GM12801 (cell line): ENCODE results near the gene UGT1A7.

Experiments used
- TF ChIP-seq, protein P1 (sequence below): IDR thresholded peaks from one replicate; pipeline ENCODE4 v1.5.1; 2011; ENCODE audit warnings: control low read depth; ENCODE audit not compliant: insufficient read length; ENCODE audit errors: extremely low read depth

The UGT1A7 gene

DNA sequence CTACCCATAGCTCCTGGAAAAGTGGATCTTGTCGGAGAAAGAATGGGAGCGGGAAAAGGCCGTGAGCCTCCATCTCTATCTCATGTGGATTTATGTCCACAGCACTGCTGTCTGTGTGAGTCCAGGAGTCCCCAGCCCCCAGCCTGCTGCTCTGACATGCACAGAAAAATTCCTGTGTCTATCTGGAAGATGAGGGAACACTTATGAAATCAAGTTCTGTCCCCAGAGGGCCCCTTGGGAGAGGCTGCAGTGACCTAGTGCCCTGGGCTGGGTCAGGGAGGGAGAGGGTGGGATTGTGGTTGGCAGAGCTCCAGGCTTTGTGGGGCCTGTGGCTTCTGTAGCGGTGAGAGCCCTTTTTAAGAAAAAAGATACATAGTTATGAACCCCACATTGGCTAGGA is 135.1 kb downstream of the UGT1A7 start:
- TF ChIP-seq, protein P1, sequence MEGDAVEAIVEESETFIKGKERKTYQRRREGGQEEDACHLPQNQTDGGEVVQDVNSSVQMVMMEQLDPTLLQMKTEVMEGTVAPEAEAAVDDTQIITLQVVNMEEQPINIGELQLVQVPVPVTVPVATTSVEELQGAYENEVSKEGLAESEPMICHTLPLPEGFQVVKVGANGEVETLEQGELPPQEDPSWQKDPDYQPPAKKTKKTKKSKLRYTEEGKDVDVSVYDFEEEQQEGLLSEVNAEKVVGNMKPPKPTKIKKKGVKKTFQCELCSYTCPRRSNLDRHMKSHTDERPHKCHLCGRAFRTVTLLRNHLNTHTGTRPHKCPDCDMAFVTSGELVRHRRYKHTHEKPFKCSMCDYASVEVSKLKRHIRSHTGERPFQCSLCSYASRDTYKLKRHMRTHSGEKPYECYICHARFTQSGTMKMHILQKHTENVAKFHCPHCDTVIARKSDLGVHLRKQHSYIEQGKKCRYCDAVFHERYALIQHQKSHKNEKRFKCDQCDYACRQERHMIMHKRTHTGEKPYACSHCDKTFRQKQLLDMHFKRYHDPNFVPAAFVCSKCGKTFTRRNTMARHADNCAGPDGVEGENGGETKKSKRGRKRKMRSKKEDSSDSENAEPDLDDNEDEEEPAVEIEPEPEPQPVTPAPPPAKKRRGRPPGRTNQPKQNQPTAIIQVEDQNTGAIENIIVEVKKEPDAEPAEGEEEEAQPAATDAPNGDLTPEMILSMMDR, result no peak

DNA sequence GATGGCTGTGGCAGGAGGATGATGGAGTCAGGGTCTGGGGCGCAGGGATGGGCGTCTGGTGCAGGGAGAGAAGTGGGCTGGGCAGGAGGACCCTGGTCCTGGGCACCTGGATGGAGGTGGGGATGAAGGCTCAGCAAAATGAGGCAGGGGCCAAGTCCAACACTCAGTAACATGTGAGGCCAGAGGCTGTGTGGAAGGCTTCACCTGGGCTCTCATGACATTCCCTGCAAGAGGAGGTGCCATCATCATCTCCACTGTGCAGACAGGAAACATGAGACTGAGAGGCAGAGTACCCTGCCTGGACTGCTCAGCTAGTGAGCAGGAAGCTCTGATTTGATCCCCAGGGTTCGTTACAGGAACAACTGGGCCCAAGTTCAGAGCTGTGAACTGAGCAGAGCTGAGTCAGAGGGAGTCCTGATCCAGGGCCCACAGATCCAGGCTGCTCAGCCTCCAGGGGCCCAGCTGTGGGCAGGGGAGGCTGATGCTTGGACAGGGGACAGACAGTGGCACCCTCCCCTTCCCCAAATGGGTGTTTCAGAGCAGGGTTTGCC is 135.7 kb downstream of the UGT1A7 start:
- TF ChIP-seq, protein P1, result no peak

DNA sequence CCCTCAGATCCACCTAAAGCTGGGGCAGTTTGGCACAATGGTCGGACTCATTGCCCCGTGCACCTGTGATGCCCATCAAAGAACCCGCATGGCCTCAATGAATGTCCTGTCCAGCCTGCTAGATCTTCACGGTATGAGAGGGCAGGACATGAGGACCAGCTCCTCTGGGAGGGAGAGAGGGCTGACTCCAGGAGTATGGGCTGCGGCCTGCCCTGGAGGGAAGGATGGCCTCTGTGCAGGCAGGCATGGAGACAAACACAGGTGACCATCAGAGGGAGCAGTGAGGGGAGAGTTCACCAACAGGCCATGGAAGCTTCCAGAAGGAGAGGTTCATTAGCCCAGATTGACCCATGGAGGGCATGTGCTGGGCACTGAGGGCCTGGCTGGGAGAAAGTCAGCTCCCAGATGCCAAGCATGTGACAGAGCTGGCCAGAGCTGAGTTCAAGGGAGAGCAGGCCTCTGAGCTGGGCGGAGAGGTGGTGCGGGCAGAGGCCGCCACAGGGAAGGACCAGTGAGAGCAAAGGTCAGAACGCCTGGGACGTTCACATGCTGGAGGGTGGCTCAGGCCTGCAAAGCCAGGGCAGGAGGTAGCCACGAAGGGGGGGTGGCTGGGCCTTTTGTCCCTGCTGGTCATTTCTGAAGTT is 136.4 kb downstream of the UGT1A7 start:
- TF ChIP-seq, protein P1, result no peak

DNA sequence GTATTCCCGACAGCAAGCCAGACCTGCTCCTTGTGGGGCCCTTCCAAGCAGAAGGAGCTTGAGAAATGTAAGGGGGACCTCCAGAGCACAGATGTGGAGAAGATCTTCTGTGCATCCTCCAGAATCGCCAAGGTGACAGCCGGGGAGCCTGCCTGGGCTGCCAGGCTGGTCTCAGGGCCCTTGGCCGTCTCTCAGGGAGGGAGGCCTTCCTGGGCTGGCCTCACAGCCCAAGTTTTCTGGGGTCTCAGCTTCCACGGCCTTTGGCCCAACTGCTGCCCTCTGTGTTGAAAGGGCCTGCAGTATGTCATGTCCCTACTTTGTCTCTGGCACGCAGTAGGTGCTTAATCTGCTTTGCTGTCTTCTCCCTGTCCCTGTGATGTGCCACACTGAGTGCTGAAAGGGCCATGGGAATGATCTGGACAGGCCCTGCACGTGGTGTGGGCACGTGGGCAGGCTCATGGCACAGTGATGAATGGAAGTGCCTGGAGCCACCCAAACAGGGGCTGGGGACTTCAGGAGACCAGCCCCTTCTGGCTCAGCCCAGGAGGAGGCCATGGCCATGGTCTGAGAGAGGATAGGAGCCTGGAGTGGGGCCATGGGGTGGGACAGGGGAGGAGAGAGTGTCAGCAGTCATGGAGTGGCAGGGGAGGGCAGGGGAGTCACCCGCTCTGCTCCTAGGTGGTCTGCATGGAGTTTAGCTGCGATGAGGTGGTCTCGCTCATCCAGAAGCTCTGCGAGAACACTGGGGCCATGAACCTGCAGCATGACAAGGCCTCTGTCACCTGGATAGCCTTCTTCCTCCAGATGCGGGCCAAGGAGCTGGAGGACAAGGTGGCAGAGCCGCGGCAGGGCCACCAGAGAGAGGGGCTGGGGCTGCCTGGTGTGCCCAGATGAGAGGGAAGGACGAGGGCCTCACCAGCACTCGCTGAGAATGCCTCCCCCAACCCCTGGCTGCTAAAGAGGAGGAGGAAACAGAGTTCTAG is 137.2 kb downstream of the UGT1A7 start:
- TF ChIP-seq, protein P1, result no peak

DNA sequence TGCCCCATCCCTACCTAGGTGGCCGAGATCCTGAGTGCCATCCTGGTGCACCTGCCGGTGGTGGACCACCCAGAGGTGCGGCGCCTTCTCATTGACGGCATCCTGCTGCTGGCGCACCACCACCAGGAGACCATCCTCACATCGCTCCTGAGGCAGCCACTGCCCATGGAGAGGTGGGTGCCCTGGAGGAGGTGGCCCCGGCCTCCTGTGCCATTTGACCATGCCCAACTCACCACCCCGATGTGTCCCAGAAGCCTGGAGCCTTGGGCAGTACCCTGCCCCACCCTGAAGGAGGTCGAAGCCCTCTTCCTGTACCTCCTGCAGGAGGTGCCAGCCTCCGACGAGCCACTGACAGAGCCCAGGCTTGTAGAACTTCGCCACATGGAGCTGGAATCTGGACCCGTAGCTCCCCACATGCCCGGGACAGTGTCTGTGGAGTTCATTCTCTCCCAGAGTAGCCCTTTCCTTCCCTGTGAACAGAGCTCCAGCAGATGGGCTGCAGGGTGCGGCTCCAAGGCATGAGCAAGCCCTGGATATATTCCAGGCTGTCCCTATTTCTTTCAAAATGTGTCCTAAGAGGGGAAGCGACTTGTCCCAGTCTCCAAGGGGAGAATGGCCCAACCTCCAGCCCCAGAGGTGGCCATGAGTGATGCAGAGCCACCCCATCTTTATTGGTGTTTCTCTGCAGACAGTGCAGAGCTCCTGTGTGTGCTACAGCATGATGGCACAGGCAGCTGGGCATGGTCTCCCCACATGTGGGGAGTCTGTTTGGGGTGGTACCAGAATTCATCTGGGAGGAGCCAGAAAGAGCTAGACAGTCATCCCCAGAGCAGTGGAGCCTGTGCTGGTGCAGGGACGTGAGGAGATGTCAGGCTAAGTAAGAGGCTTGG is 138.4 kb downstream of the UGT1A7 start:
- TF ChIP-seq, protein P1, result no peak

DNA sequence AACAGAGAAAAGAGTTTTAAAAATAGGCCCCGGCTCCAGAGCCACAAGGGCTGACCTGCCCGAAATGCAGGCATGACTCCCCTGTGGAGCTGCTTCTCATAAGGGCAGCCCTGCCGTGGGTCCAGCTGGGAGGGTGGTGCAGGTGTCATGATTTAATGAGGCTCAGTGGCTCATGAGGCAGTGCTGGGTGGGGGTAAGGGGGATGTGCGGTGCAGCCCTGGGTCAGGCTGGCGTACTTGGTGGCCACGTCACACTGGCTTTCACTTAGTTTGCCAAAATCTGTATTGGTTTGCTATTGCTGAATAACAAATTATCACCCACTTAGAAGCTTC is 139.0 kb downstream of the UGT1A7 start:
- TF ChIP-seq, protein P1, result no peak
